Endodermal cell (in vitro differentiated cells): ENCODE measurements around the gene C20orf144. TPM values are rescaled to one million over a fixed set of nuclear protein-coding genes. Genes with fewer than 3 reads are reported as not detected.

Source experiments
- DNase-seq: peaks from one replicate; pipeline ENCODE4 v3.0.0-alpha.2; 2017
- H3K27ac ChIP-seq: 2 replicates; pipeline ENCODE4 v1.5.1; 2013; ENCODE audit warnings: mild to moderate bottlenecking, low read depth, low read length, moderate library complexity
- H3K27me3 ChIP-seq: 2 replicates; pipeline ENCODE4 v1.6.1; 2013; ENCODE audit warnings: mild to moderate bottlenecking, low read length, moderate library complexity; ENCODE audit not compliant: insufficient read depth, control insufficient read depth, poor library complexity, severe bottlenecking
- H3K36me3 ChIP-seq: 2 replicates; pipeline ENCODE4 v1.7.0; 2013; ENCODE audit warnings: mild to moderate bottlenecking, low read length, moderate library complexity; ENCODE audit not compliant: control insufficient read depth, insufficient read depth
- H3K4me1 ChIP-seq: one replicate; pipeline ENCODE4 v1.7.0; 2013; ENCODE audit warnings: low read length; ENCODE audit not compliant: control insufficient read depth, insufficient read depth
- H3K4me3 ChIP-seq: 2 replicates; pipeline ENCODE4 v1.5.1; 2013; ENCODE audit warnings: mild to moderate bottlenecking, low read length, moderate library complexity
- H3K9ac ChIP-seq: 2 replicates; pipeline ENCODE4 v1.6.1; 2013; ENCODE audit warnings: mild to moderate bottlenecking, low read length, moderate library complexity; ENCODE audit not compliant: poor library complexity, severe bottlenecking; ENCODE audit errors: extremely low read depth
- H3K9me3 ChIP-seq: 2 replicates; pipeline ENCODE4 v1.6.1; 2013; ENCODE audit warnings: mild to moderate bottlenecking, low read length, moderate library complexity; ENCODE audit not compliant: control insufficient read depth
- H3K27ac Mint-ChIP-seq: 2 replicates; pipeline ENCODE4 v1.8.0; 2020; ENCODE audit warnings: mixed read lengths
- H3K27me3 Mint-ChIP-seq: 2 replicates; pipeline ENCODE4 v1.8.0; 2021; ENCODE audit warnings: mild to moderate bottlenecking, mixed read lengths; ENCODE audit not compliant: insufficient read depth
- H3K36me3 Mint-ChIP-seq: 2 replicates; pipeline ENCODE4 v1.8.0; 2020; ENCODE audit warnings: low read depth, mixed read lengths
- H3K4me1 Mint-ChIP-seq: 2 replicates; pipeline ENCODE4 v1.8.0; 2020; ENCODE audit warnings: mixed read lengths
- H3K4me3 Mint-ChIP-seq: 2 replicates; pipeline ENCODE4 v1.8.0; 2020; ENCODE audit warnings: mild to moderate bottlenecking, moderate library complexity, mixed read lengths
- H3K9me3 Mint-ChIP-seq: 2 replicates; pipeline ENCODE4 v1.8.0; 2020; ENCODE audit warnings: mild to moderate bottlenecking, mixed read lengths
- CTCF ChIP-seq: fragments of 200-600 bp; sonication (generic); conservative IDR thresholded peaks from 2 replicates; pipeline ENCODE4 v1.5.0; 2021; ENCODE audit warnings: antibody characterized with exemption, mild to moderate bottlenecking
- WGBS, 2 experiments: methylation state at CpG; one replicate each; pipeline versions ENCODE4 v1.1.5 to v1.1.7; 2013; ENCODE audit warnings: missing lambda C conversion rate in 2 of 2, mixed read lengths in 1 of 2; ENCODE audit not compliant: insufficient coverage in 1 of 2, insufficient read length in 1 of 2; 5-methylcytosine and 5-hydroxymethylcytosine counted together
- total RNA-seq, 2 donors: library from RNA; stranded (reverse); fragmentation: NEBNext Ultra II Directional in 1 of 2; extraction: Animal tissue kit (Norgen Biotek cat#: 25700) in 1 of 2; gene quantifications; 2 replicates in 1 of 2; 3 replicates in 1 of 2; pipeline ENCODE4 v1.2.1, GENCODE V29; 2021

C20orf144 gene
- total RNA-seq, 2 donors from 2014 or later: 0.44 TPM; not detected in 1

- Histone ChIP-seq H3K4me1 (peaks cover 10% of the 10 kb centered on the region), H3K27me3 (no peaks in the 10 kb centered on the region), H3K36me3 (no peaks in the 10 kb centered on the region), H3K4me3 (no peak overlapping the region), H3K27ac (no peak overlapping the region), H3K9me3 (no peaks in the 10 kb centered on the region), H3K9ac (no peak overlapping the region)
- Mint-ChIP-seq H3K27ac (no peak overlapping the region), H3K36me3 (no peaks in the 10 kb centered on the region), H3K4me1 (peaks cover 37% of the 10 kb centered on the region), H3K4me3 (no peak overlapping the region), H3K9me3 (no peaks in the 10 kb centered on the region), H3K27me3 (peaks cover 8% of the 10 kb centered on the region)
- no peak for DNase-seq
- TF ChIP-seq CTCF: no peak
- WGBS, 2 experiments: 100% methylated on average over 1 of the region's 1 CpG; no CpG with 5 or more reads in 1 of the 2 experiments
Observed at GRCh38 chr20:33689493-33689892, 27.4 kb downstream of the C20orf144 start.

GRCh38 chr20:33689973-33690372, 27.8 kb downstream of the C20orf144 start:
- H3K27me3 Mint-ChIP-seq: peaks cover 8% of the 10 kb centered on the region
- Histone ChIP-seq H3K27ac (no peak overlapping the region), H3K27me3 (no peaks in the 10 kb centered on the region), H3K9me3 (no peaks in the 10 kb centered on the region), H3K4me1 (peaks cover 10% of the 10 kb centered on the region), H3K9ac (no peak overlapping the region), H3K4me3 (no peak overlapping the region), H3K36me3 (no peaks in the 10 kb centered on the region)
- H3K27ac Mint-ChIP-seq: no peak overlapping the region
- 51% methylated on average over 4 of the region's 4 CpGs; no CpG with 5 or more reads in 1 of the 2 experiments for WGBS, 2 experiments
- H3K9me3 Mint-ChIP-seq: no peaks in the 10 kb centered on the region
- peaks cover 34% of the 10 kb centered on the region for H3K4me1 Mint-ChIP-seq
- H3K4me3 Mint-ChIP-seq: no peak overlapping the region
- DNase-seq: no peak
- no peaks in the 10 kb centered on the region for H3K36me3 Mint-ChIP-seq
- TF ChIP-seq CTCF: no peak

- peaks cover 7% of the 10 kb centered on the region for H3K27me3 Mint-ChIP-seq
Observed at GRCh38 chr20:33693289-33693688, 31.2 kb downstream of the C20orf144 start.

More at GRCh38 chr20:33693289-33693688, 31.2 kb downstream of the C20orf144 start:
- H3K27ac ChIP-seq: peak overlapping the region; percentile 92
- Mint-ChIP-seq H3K9me3 (peaks cover 15% of the 10 kb centered on the region), H3K27ac (no peak overlapping the region), H3K36me3 (peaks cover 3% of the 10 kb centered on the region), H3K4me1 (peaks cover 25% of the 10 kb centered on the region), H3K4me3 (no peak overlapping the region)
- no peaks in the 10 kb centered on the region for H3K9me3 ChIP-seq
- peaks cover 10% of the 10 kb centered on the region for H3K4me1 ChIP-seq
- WGBS, 2 experiments: 84 to 93% methylated on average over 3 to 4 of the region's 5 CpGs
- no peaks in the 10 kb centered on the region for H3K27me3 ChIP-seq
- H3K9ac ChIP-seq: no peak overlapping the region
- H3K36me3 ChIP-seq: no peaks in the 10 kb centered on the region
- no peak for DNase-seq
- H3K4me3 ChIP-seq: no peak overlapping the region
- no peak for TF ChIP-seq CTCF
